Cortex of kidney (tissue), 1 donor: ENCODE data around the gene KIAA1328.
"Not testable (repeated sequence)": the region's sequence is repeated elsewhere in the genome, so short reads cannot be mapped to it uniquely, and the experiment has no call there.

Experiments
- DNase-seq: peaks from one replicate; lab custom pipeline; 2025; lab: John Stamatoyannopoulos, UW

KIAA1328 gene

GRCh38 chr18:36887864-36888263, 58.9 kb downstream of the KIAA1328 start:
- no peak for DNase-seq

- no peak for DNase-seq
These were observed 59.9 kb downstream of the KIAA1328 start for GRCh38 chr18:36888778-36889177.

GRCh38 chr18:36889321-36889720, 60.4 kb downstream of the KIAA1328 start:
- no peak for DNase-seq

- DNase-seq = no peak
These were observed 60.8 kb downstream of the KIAA1328 start for GRCh38 chr18:36889742-36890141.

- DNase-seq = no peak
These were observed 61.7 kb downstream of the KIAA1328 start for GRCh38 chr18:36890598-36890997.

- no peak for DNase-seq
These were observed 64.3 kb downstream of the KIAA1328 start for GRCh38 chr18:36893227-36893626.

GRCh38 chr18:36895606-36896005, 66.7 kb downstream of the KIAA1328 start:
- DNase-seq = no peak

- no peak for DNase-seq
These were observed 68.3 kb downstream of the KIAA1328 start for GRCh38 chr18:36897253-36897652.

- no peak for DNase-seq
These were observed 70.4 kb downstream of the KIAA1328 start for GRCh38 chr18:36899289-36899688.

- no peak for DNase-seq
These were observed 71.5 kb downstream of the KIAA1328 start for GRCh38 chr18:36900466-36900865.

GRCh38 chr18:36901277-36901701, 72.4 kb downstream of the KIAA1328 start:
- DNase-seq = no peak

- no peak for DNase-seq
These were observed 74.4 kb downstream of the KIAA1328 start for GRCh38 chr18:36903215-36903928.

- DNase-seq = no peak
These were observed 76.6 kb downstream of the KIAA1328 start for GRCh38 chr18:36905571-36905970.

GRCh38 chr18:36909282-36909681, 80.4 kb downstream of the KIAA1328 start:
- DNase-seq = not testable (repeated sequence)

GRCh38 chr18:36912887-36913286, 84.0 kb downstream of the KIAA1328 start:
- DNase-seq = no peak

- no peak for DNase-seq
These were observed 89.0 kb downstream of the KIAA1328 start for GRCh38 chr18:36917907-36918306.

GRCh38 chr18:36929601-36930000, 100.7 kb downstream of the KIAA1328 start:
- DNase-seq = no peak

- DNase-seq = no peak
These were observed 102.2 kb downstream of the KIAA1328 start for GRCh38 chr18:36931106-36931505.

- no peak for DNase-seq
These were observed 104.6 kb downstream of the KIAA1328 start for GRCh38 chr18:36933552-36933951.

GRCh38 chr18:36934884-36935283, 106.0 kb downstream of the KIAA1328 start:
- no peak for DNase-seq

- DNase-seq = no peak
These were observed 113.3 kb downstream of the KIAA1328 start for GRCh38 chr18:36942264-36942663.

GRCh38 chr18:36947820-36948348, 119.0 kb downstream of the KIAA1328 start:
- no peak for DNase-seq

- DNase-seq = no peak
These were observed 121.4 kb downstream of the KIAA1328 start for GRCh38 chr18:36950282-36950681.

- no peak for DNase-seq
These were observed 122.0 kb downstream of the KIAA1328 start for GRCh38 chr18:36950960-36951359.
